ENCODE data around the gene SPTBN1.

- TF ChIP-seq CTCF (conservative IDR thresholded peaks at IDR 0.05) (no peak), EZH2 (IDR thresholded peaks at IDR 0.05; ENCODE audit: low read depth) (no peak)
These were observed 211.9 kb downstream of the SPTBN1 start for GRCh38 chr2:54667726-54668650.

Data from PC-9 (cell line).